Femur (tissue), 1 donor: ENCODE measurements around the gene PDE4C.

Experiments
- DNase-seq: peaks from one replicate; pipeline ENCODE4 v3.0.0-alpha.2; 2017

PDE4C gene

DNA sequence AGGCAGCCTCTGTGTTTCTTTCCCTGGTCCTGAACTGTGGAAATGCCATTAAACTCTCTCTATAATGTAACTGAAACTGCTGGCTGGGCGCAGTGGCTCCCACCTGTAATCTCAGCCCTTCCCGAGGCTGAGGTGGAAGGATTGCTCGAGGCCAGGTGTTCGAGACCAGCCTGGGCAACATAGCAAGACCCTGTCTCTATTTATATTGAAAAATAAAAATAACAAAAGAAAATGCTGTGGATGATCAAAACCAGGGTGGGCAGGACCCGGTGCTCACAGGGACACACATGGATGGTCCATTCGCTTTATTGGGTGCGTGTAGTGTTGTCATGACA lies 29.8 kb downstream of the PDE4C start:
- DNase-seq: no peak

DNA sequence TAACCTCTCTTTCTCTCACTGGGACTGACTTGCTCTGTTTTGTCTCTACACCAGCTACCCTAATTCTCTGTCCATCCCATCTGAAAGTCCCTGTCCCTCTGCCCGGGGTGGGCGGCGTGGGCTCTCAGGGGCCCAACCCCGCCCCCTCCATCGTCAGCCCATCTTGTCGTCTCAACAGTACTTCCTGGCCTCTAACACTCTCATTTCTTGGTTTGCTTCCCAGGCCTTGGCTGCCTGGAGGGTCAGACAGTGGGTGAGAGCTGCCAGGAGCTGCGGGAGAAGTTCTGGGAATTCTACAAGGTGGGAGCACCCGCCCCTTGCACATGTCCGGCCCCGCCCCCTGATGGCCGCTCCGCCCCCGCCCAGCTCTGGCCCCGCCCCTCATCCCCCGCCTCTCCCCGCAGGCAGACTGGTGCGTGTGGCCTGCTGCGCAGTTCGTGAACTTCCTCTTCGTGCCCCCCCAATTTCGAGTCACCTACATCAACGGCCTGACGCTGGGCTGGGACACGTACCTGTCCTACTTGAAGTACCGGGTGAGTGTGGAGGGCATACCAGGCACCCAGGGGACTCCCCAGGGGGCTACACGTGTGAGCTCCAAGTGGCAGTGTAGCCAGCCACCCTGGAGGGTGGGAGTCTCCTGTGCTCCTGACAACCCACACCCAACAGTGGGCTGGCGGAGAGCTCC lies 31.5 kb downstream of the PDE4C start:
- DNase-seq: peak; percentile 51

DNA sequence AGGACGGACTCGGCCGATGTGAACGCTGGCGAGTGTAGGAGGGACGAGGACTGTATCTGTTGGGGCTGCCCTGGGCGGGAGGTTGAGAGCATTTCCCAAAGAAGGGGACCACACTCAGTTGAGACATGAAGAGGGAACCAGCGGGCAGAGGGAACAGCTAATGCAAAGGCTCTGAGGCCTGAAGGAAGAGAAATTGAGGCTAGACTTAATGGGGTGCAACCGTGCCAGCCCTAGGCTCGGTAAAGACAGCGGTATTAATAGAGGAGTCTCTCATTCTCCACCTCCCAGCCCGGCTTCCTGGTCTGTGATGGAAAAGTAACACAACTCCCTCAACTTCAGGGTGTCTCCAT lies 32.1 kb downstream of the PDE4C start:
- no peak for DNase-seq

DNA sequence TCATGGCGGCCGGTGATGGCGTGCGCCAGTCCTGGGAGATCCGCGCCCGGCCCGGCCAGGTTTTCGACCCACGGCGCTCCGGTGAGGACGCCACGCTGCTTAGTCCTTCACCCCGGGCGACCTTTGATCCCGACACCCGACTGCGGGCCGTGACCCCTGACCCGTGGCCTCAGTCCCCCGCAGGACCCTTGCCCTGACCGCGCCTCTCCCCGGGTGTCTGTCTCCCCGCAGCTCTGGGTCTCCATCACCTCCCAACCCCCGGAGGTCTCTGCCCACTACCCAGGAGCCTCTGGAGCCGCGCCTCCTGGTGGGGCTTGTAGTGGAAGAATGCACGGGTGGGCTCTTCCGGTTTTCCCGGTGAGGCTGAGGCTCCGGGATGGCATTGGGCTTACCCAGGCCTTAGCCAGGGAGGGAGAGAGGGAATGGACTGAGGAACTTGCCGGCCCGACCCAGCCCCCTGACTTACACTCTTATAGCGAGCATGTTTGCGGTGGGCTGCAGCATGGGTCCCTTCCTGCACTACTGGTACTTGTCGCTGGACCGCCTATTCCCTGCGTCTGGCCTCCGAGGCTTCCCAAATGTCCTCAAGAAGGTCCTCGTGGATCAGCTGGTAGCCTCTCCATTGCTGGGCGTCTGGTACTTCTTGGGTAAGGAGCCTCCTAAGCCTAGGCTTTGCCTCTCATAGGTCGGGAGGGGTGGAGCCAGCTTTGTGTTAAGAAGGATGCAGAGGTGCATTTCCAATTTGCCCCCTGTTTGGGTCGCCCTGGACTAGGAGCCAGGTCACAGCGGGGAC lies 32.7 kb downstream of the PDE4C start:
- no peak for DNase-seq

DNA sequence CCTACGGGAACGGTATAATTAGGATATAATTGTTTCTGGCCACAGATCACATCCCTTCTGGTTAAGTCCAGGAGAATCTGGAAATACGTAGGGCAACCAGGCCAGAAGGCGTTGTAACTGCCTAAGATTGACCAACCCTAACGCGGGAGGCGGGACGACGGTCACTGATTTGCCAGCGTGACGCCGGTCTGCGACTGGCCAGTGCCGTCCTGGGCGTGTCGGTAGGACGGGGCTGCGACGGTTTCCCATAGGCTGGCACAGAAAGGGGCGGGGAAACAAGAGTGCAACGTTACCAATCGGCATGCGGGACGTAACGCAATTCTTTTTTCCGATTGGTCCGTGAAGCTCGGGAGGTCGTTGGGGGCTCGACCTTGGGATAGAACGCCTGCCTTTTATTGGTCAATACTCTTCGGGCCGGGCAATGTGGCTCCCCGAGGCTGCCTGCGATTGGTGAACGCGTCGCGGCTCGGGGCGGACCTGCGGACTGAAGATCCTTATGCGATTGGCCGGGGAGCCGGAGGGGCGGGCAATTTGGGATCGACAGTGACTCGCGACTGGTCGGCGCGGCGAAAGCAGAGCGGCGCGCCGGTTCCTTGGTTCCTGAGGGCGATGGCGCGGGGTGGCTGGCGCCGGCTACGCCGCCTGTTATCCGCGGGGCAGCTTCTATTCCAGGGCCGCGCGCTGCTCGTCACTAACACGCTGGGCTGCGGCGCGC lies 33.4 kb downstream of the PDE4C start, which contains the start of gene MPV17L2:
TSS of gene MPV17L2 (plus strand) at position 546 of the 715 bp plus-strand sequence. CDS start at position 610, 64 bp downstream.
- DNase-seq: peak; percentile 100

DNA sequence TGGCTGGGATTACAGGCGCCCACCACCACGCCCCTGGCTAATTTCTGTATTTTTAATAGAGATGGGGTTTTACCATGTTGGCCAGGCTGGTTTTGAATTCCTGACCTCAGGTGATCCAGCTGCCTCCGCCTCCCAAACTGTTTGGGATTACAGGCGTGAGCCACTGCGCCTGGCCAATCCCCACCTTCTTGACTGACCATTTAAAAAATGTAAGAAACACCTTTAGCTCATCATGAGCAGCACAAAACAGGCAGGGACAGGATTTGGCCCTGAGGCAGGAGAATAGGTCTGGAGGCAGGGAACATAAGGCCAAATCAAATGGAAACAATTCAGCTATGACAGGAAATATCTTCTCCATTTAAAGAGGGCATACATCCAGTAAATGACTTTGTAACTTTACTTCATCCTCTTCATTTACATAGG lies 34.6 kb downstream of the PDE4C start:
- no peak for DNase-seq

DNA sequence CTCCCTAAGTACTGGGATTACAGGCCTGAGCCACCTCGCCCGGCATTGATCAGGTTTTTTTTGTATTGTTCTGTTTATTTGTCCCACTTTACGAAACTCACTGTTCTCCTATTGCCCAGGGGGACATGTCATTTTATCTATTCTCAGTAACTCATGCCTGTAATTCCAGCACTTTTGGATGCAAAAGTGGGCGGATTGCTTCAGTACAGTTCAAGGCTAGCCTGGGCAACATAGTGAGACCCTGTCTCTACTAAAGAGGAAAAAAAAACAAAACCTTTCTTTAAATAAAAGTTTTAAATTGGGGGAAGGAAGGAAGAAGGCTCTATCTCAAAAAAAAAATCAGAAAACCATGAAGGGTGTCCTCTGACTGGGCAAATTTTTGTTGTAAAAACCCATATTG lies 36.0 kb downstream of the PDE4C start:
- no peak for DNase-seq

DNA sequence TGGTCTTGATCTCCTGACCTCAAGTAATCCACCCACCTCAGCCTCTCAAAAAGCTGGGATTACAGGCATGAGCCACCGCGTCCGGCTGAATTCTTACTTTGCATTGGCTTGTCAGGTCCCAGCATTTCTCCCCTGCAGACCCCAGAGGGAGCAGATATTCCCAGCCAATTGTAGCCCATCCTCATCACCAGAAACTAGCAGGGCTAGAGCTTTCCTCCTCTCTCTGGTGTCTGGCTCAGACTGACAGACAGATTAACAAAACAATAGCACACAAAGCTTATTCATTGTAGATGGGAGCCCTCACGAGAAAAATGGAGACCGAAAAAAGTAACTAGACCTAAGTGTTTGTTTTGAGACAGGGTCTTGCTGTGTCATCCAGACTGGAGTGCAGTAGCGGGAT lies 40.7 kb downstream of the PDE4C start:
- DNase-seq: no peak

DNA sequence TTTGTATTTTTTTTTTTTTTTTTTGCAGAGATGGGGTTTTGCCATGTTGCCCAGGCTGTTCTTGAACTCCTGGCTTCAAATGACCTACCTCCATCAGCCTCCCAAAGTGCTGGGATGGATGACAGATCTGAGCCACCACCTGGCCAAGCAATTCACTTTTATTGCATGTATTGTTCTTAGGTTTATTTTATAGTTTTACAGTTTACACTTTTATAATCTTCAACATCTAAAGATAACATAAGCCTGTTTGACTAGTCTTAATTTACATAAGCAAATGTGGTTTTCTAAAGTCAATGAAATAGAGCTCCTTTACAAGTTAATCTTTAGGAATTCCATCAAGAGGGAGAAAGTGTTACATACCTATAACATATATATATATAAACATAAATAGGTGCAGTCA lies 42.7 kb downstream of the PDE4C start:
- no peak for DNase-seq

DNA sequence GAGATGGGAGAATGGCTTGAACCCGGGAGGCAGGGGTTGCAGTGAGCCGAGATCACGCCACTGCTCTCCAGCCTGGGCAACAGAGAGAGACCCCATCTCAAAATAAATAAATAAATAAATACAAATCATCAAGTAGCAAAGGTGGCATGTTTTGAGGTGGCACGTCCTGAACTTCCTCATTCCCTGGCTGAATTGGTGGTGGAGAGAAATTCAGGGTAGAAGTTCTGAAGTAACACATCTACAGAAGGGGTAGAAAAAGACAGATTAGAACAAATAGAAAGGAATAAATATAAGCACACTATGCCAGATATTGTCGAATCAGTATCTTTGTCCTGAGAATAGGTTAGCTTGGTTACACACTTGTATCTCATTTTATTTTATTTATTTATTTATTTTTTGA lies 46.3 kb downstream of the PDE4C start:
- DNase-seq: no peak

DNA sequence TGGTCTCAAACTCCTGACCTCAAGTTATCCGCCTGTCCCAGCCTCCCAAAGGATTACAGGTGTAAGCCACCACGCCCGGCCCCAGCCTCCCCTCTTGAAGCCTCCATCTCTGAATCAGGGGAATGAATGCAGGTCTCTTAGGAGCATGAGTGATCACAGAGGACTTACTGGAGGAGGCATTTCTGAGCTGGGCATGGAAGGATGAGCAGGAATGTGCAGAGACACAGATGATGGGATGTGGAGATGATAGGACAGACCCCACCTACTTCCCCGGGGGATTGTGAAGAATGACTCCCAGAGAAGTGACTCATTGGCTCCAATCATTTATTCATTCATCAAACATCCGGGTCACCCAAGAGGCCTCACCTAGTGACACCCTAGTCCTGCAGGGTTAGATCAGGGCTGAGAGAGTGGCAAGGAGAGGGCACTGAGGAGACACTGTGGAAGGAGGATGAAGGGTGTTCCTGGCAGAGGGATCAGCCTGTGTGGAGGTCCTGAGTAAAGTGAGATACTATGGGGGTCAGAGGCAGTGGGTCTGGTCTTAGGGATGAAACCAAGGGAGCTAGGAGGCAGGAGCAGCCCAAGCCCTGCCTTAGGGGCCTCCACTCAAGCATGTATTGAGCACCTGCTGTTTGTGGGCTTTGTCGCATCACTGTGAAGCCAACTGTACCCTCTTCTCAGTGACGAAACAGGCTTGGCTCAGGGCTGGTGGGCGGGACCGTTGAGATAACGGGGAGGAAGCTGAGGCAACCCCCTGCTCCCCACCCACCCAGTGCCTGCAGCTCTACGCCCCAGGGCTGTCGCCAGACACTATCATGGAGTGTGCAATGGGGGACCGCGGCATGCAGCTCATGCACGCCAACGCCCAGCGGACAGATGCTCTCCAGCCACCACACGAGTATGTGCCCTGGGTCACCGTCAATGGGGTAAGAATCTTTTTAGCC lies 49.6 kb downstream of the PDE4C start:
- DNase-seq: no peak

DNA sequence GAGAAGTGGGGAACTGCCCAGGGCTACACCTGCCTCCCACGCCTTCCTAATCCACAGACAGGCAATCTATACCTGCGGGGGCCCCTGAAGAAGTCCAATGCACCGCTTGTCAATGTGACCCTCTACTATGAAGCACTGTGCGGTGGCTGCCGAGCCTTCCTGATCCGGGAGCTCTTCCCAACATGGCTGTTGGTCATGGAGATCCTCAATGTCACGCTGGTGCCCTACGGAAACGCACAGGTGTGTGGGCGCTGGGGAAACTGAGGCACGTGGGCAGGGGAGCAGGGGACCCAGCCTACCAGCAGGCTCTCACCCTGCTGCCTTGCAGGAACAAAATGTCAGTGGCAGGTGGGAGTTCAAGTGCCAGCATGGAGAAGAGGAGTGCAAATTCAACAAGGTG lies 51.3 kb downstream of the PDE4C start:
- no peak for DNase-seq
